NCI-H2107 (cell line): Measurements from ENCODE around the gene ELOVL7.
"Not testable (repeated sequence)": the region's sequence is repeated elsewhere in the genome, so short reads cannot be mapped to it uniquely, and the experiment has no call there.

Experiments used
- DNase-seq: peaks from one replicate; lab custom pipeline; 2025; lab: John Stamatoyannopoulos, UW

The ELOVL7 gene

GRCh38 chr5:60715201-60715928 is 128.7 kb downstream of the ELOVL7 start:
- not testable (repeated sequence) for DNase-seq

DNA sequence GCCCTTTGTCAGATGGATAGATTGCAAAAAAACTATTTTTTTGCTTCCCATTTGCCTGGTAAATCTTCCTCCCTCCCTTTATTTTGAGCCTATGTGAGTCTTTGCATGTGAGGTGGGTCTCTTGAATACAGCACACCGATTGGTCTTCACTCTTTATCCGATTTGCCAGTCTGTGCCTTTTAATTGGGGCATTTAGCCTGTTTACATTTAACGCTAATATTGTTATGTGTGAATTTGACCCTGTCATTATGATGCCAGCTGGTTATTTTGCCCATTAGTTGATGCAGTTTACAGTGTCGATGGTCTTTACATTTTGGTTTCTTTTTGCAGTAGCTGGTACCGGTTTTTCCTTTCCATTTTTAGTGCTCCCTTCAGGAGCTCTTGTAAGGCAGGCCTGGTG is 131.1 kb downstream of the ELOVL7 start:
- DNase-seq: no peak

DNA sequence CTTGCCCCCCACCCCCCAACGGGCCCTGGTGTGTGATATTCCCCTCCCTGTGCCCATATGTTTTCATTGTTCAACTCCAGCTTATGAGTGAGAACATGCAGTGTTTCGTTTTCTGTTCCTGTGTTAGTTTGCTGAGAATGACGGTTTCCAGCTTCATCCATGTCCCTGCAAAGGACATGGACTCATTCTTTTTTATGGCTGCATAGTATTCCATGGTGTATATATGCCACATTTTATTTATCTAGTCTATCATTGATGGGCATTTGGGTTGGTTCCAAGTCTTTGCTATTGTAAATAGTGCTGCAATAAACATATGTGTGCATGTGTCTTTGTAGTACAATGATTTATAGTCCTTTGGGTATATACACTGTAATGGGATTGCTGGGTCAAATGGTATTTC is 132.2 kb downstream of the ELOVL7 start:
- DNase-seq: not testable (repeated sequence)

GRCh38 chr5:60710362-60710761 is 133.7 kb downstream of the ELOVL7 start:
- no peak for DNase-seq

DNA sequence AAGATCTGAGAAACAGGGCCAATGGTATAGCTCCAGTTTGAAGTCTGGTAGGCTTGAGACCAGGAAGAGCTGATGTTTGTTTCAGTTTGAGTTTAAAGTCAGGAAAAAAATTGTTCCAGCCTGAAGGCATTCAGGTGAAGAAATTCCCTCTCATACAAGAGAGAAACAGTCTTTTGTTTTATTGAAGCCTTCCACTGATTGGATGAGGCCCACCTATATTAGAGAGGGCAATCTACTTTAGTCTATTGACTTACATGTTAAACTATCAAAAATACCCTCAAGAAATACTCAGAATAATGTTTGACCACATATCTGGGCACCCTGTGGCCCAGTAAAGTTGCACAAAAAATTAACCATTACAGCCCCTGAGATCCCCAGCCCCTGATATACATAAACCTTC is 138.9 kb downstream of the ELOVL7 start:
- no peak for DNase-seq

- no peak for DNase-seq
Measured at GRCh38 chr5:60703944-60704343, 140.1 kb downstream of the ELOVL7 start.
